Muscle layer of colon (tissue), 2 donors: ENCODE results near the gene CALR.
"Not testable (repeated sequence)": the region's sequence is repeated elsewhere in the genome, so short reads cannot be mapped to it uniquely, and the experiment has no call there.

Source experiments
- H3K27ac ChIP-seq: one replicate; pipeline ENCODE4 v1.7.0; 2013; ENCODE audit warnings: low read depth, mild to moderate bottlenecking, low read length, moderate library complexity
- H3K27me3 ChIP-seq, 2 donors: one replicate each; pipeline ENCODE4 v1.7.0; 2013; ENCODE audit warnings: low read length in 2 of 2, mild to moderate bottlenecking in 2 of 2; ENCODE audit not compliant: insufficient read depth in 2 of 2, control insufficient read depth in 1 of 2
- H3K36me3 ChIP-seq: one replicate; pipeline ENCODE4 v1.7.0; 2013; ENCODE audit warnings: mild to moderate bottlenecking, low read length; ENCODE audit not compliant: insufficient read depth
- H3K4me1 ChIP-seq: one replicate; pipeline ENCODE4 v1.7.0; 2013; ENCODE audit warnings: mild to moderate bottlenecking, low read length; ENCODE audit not compliant: insufficient read depth
- H3K4me3 ChIP-seq, 2 donors: one replicate each; pipeline ENCODE4 v1.7.0; 2013; ENCODE audit warnings: low read length in 2 of 2, low read depth in 1 of 2, mild to moderate bottlenecking in 1 of 2, moderate library complexity in 1 of 2
- H3K9ac ChIP-seq: one replicate; pipeline ENCODE4 v1.7.0; 2013; ENCODE audit warnings: low read length
- H3K9me3 ChIP-seq: one replicate; pipeline ENCODE4 v1.7.0; 2013; ENCODE audit warnings: mild to moderate bottlenecking, low read length
- donor health status: abdominal sarcoma.
- donor health status: Adenocarcinoma of cecum.

The CALR gene

GRCh38 chr19:12913851-12914690 is 24.3 kb upstream of the CALR start:
- Histone ChIP-seq H3K9ac (peak overlapping the region; percentile 30), H3K4me1 (peaks cover 22% of the 10 kb centered on the region), H3K4me3 (peak overlapping the region in 1 of 2 donors; percentile 46), H3K36me3 (no peaks in the 10 kb centered on the region), H3K27me3 (no peaks in the 10 kb centered on the region), H3K27ac (peak overlapping the region; percentile 99), H3K9me3 (no peaks in the 10 kb centered on the region)

- peaks cover 22% of the 10 kb centered on the region for H3K4me1 ChIP-seq
- not testable (repeated sequence) for H3K9me3 ChIP-seq, H3K27ac ChIP-seq, H3K9ac ChIP-seq, H3K36me3 ChIP-seq, H3K4me3 ChIP-seq, H3K27me3 ChIP-seq
These were observed 22.5 kb upstream of the CALR start for GRCh38 chr19:12915860-12916259.

- H3K4me1 ChIP-seq = peaks cover 10% of the 10 kb centered on the region
- H3K9ac ChIP-seq = no peak overlapping the region
- no peaks in the 10 kb centered on the region for H3K27me3 ChIP-seq
- H3K9me3 ChIP-seq = no peaks in the 10 kb centered on the region
- no peak overlapping the region for H3K27ac ChIP-seq
- H3K4me3 ChIP-seq = no peak overlapping the region
- H3K36me3 ChIP-seq = peaks cover 11% of the 10 kb centered on the region
These were observed 20.2 kb upstream of the CALR start for GRCh38 chr19:12918253-12918652.

- Histone ChIP-seq H3K9me3 (no peaks in the 10 kb centered on the region), H3K4me3 (no peak overlapping the region), H3K4me1 (no peaks in the 10 kb centered on the region), H3K9ac (no peak overlapping the region), H3K27me3 (no peaks in the 10 kb centered on the region), H3K36me3 (peaks cover 35% of the 10 kb centered on the region), H3K27ac (no peak overlapping the region)
These were observed 17.4 kb upstream of the CALR start for GRCh38 chr19:12921047-12921446.

- H3K9me3 ChIP-seq = no peaks in the 10 kb centered on the region
- H3K27me3 ChIP-seq = no peaks in the 10 kb centered on the region
- H3K4me3 ChIP-seq = no peak overlapping the region
- H3K4me1 ChIP-seq = no peaks in the 10 kb centered on the region
- H3K9ac ChIP-seq = no peak overlapping the region
- peaks cover 49% of the 10 kb centered on the region for H3K36me3 ChIP-seq
- H3K27ac ChIP-seq = no peak overlapping the region
These were observed 15.4 kb upstream of the CALR start for GRCh38 chr19:12922959-12923358.

GRCh38 chr19:12924621-12925310 is 13.6 kb upstream of the CALR start:
- Histone ChIP-seq H3K27me3 (no peaks in the 10 kb centered on the region), H3K27ac (no peak overlapping the region), H3K4me1 (no peaks in the 10 kb centered on the region), H3K4me3 (no peak overlapping the region), H3K9me3 (no peaks in the 10 kb centered on the region), H3K9ac (no peak overlapping the region), H3K36me3 (peaks cover 65% of the 10 kb centered on the region)

GRCh38 chr19:12930002-12930645 is 8.3 kb upstream of the CALR start:
- H3K27ac ChIP-seq = no peak overlapping the region
- H3K36me3 ChIP-seq = peaks cover 48% of the 10 kb centered on the region
- no peaks in the 10 kb centered on the region for H3K27me3 ChIP-seq
- H3K4me1 ChIP-seq = peaks cover 13% of the 10 kb centered on the region
- no peak overlapping the region for H3K4me3 ChIP-seq
- no peaks in the 10 kb centered on the region for H3K9me3 ChIP-seq
- no peak overlapping the region for H3K9ac ChIP-seq

- Histone ChIP-seq H3K9ac (peak overlapping the region; percentile 73), H3K27ac (peak overlapping the region; percentile 59), H3K4me3 (peak overlapping the region; percentile 59 to 93), H3K27me3 (no peaks in the 10 kb centered on the region), H3K4me1 (peaks cover 18% of the 10 kb centered on the region), H3K9me3 (no peaks in the 10 kb centered on the region), H3K36me3 (peaks cover 30% of the 10 kb centered on the region)
These were observed 5.8 kb upstream of the CALR start for GRCh38 chr19:12932392-12933286.

GRCh38 chr19:12933287-12934072 is 4.9 kb upstream of the CALR start, which contains the start of gene FARSA:
TSS of gene FARSA (minus strand) at chr19:12933711. CDS start at chr19:12933696, 15 bp downstream.
- H3K27me3 ChIP-seq = no peaks in the 10 kb centered on the region
- peak within 1 kb of the TSS; percentile 59 to 93 for H3K4me3 ChIP-seq
- peak within 1 kb of the TSS; percentile 59 for H3K27ac ChIP-seq
- H3K9me3 ChIP-seq = no peaks in the 10 kb centered on the region
- peak within 1 kb of the TSS; percentile 73 for H3K9ac ChIP-seq
- H3K4me1 ChIP-seq = peaks cover 21% of the 10 kb centered on the region
- peaks cover 23% of the 10 kb centered on the region for H3K36me3 ChIP-seq

- Histone ChIP-seq H3K9ac (no peak overlapping the region), H3K27ac (no peak overlapping the region), H3K4me3 (no peak overlapping the region), H3K36me3 (peaks cover 14% of the 10 kb centered on the region), H3K4me1 (peaks cover 29% of the 10 kb centered on the region), H3K27me3 (no peaks in the 10 kb centered on the region), H3K9me3 (no peaks in the 10 kb centered on the region)
These were observed 3.3 kb upstream of the CALR start for GRCh38 chr19:12935071-12935470.
